Loucy (cell line): ENCODE measurements around the gene GSAP.

Experiments used
- H2AFZ ChIP-seq: fragments of 200-600 bp; sonication (generic); 2 replicates; pipeline ENCODE4 v1.6.0; 2016; ENCODE audit warnings: antibody characterized with exemption, mild to moderate bottlenecking, low read length, moderate library complexity
- H3F3A ChIP-seq: fragments of 200-600 bp; 2 replicates; pipeline ENCODE4 v1.6.0; 2016; ENCODE audit warnings: antibody characterized with exemption, low read depth, mild to moderate bottlenecking
- H3K27me3 ChIP-seq: fragments of 200-600 bp; sonication (generic); 2 replicates; pipeline ENCODE4 v1.6.1; 2014; ENCODE audit warnings: low read length, mild to moderate bottlenecking; ENCODE audit not compliant: insufficient read depth, poor library complexity, severe bottlenecking
- H3K36me3 ChIP-seq: fragments of 200-600 bp; sonication (generic); 2 replicates; pipeline ENCODE4 v1.6.1; 2016; ENCODE audit warnings: low read length; ENCODE audit not compliant: insufficient read depth
- H3K4me1 ChIP-seq: fragments of 200-600 bp; sonication (generic); 2 replicates; pipeline ENCODE4 v1.5.1; 2014; ENCODE audit warnings: low read length, mild to moderate bottlenecking; ENCODE audit not compliant: insufficient read depth, poor library complexity, severe bottlenecking
- H3K4me2 ChIP-seq: fragments of 200-600 bp; sonication (generic); 2 replicates; pipeline ENCODE4 v1.6.0; 2014; ENCODE audit warnings: antibody characterized with exemption, low read length, low read depth, mild to moderate bottlenecking; ENCODE audit not compliant: poor library complexity, severe bottlenecking
- H3K4me3 ChIP-seq: fragments of 200-600 bp; sonication (generic); 2 replicates; pipeline ENCODE4 v1.5.1; 2014; ENCODE audit warnings: low read length, mild to moderate bottlenecking, mixed read lengths; ENCODE audit not compliant: poor library complexity, severe bottlenecking
- H3K79me2 ChIP-seq: fragments of 200-600 bp; sonication (generic); 2 replicates; pipeline ENCODE4 v1.6.1; 2014; ENCODE audit warnings: low read length; ENCODE audit not compliant: insufficient read depth
- H3K9ac ChIP-seq: fragments of 200-600 bp; sonication (generic); 2 replicates; pipeline ENCODE4 v1.6.0; 2014; ENCODE audit warnings: mild to moderate bottlenecking, low read depth, low read length, moderate library complexity; ENCODE audit not compliant: poor library complexity, severe bottlenecking
- H3K9me2 ChIP-seq: fragments of 200-600 bp; sonication (generic); replicated peaks from 2 replicates; pipeline ENCODE4 v1.6.1; 2016; ENCODE audit warnings: low read depth, low read length, mixed read lengths
- H3K9me3 ChIP-seq: fragments of 200-600 bp; sonication (generic); 2 replicates; pipeline ENCODE4 v1.6.1; 2014; ENCODE audit warnings: mild to moderate bottlenecking, antibody characterized with exemption, low read length, low read depth; ENCODE audit not compliant: insufficient read depth
- H4K20me1 ChIP-seq: fragments of 200-600 bp; sonication (generic); 2 replicates; pipeline ENCODE4 v1.6.0; 2014; ENCODE audit warnings: antibody characterized with exemption, low read length, mild to moderate bottlenecking; ENCODE audit not compliant: insufficient read depth, poor library complexity, severe bottlenecking
- EZH2phosphoT487 ChIP-seq: fragments of 200-600 bp; IDR thresholded peaks from 2 replicates; pipeline ENCODE4 v1.6.1; 2018; ENCODE audit warnings: antibody characterized with exemption, mild to moderate bottlenecking, moderate library complexity, borderline replicate concordance
- TF ChIP-seq, protein P1 (sequence below): fragments of 200-600 bp; sonication (generic); conservative IDR thresholded peaks from 2 replicates; pipeline ENCODE4 v1.5.1; 2014; ENCODE audit warnings: mild to moderate bottlenecking, antibody characterized with exemption, low read length

The GSAP gene

DNA sequence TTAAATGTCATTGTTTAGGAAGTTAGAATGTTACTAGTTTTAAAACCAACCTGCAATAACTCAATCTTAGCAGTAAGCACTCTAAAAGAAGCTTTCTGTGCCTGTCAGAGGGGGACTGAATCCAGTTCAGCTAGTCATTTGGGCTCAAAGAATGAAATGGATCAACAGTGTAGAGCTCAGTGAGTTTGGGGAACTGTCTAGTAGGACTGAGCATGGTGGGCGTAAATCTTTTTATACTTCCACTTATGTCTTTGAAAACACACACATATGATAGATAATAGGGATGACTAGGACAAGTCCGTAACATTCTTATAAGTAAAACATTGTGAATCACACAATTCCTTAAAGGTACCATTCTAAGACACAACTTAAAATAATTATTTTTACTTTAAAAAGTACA is 11.5 kb downstream of the GSAP start:
- Histone ChIP-seq H2AFZ (0 out of 2 replicates have a peak overlapping the region, but pooled peaks have one; percentile 25), H3K4me2 (no peak overlapping the region), H3K9ac (no peak overlapping the region), H3K9me2 (no peaks in the 10 kb centered on the region), H3K4me3 (no peak overlapping the region), H3K4me1 (peaks cover 8% of the 10 kb centered on the region), H3K27me3 (no peaks in the 10 kb centered on the region), H3K79me2 (no peaks in the 10 kb centered on the region), H3F3A (no peaks in the 10 kb centered on the region), H3K9me3 (no peaks in the 10 kb centered on the region), H3K36me3 (no peaks in the 10 kb centered on the region), H4K20me1 (no peaks in the 10 kb centered on the region)
- TF ChIP-seq, protein P1, sequence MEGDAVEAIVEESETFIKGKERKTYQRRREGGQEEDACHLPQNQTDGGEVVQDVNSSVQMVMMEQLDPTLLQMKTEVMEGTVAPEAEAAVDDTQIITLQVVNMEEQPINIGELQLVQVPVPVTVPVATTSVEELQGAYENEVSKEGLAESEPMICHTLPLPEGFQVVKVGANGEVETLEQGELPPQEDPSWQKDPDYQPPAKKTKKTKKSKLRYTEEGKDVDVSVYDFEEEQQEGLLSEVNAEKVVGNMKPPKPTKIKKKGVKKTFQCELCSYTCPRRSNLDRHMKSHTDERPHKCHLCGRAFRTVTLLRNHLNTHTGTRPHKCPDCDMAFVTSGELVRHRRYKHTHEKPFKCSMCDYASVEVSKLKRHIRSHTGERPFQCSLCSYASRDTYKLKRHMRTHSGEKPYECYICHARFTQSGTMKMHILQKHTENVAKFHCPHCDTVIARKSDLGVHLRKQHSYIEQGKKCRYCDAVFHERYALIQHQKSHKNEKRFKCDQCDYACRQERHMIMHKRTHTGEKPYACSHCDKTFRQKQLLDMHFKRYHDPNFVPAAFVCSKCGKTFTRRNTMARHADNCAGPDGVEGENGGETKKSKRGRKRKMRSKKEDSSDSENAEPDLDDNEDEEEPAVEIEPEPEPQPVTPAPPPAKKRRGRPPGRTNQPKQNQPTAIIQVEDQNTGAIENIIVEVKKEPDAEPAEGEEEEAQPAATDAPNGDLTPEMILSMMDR = no peak
- no peak for TF ChIP-seq EZH2phosphoT487

DNA sequence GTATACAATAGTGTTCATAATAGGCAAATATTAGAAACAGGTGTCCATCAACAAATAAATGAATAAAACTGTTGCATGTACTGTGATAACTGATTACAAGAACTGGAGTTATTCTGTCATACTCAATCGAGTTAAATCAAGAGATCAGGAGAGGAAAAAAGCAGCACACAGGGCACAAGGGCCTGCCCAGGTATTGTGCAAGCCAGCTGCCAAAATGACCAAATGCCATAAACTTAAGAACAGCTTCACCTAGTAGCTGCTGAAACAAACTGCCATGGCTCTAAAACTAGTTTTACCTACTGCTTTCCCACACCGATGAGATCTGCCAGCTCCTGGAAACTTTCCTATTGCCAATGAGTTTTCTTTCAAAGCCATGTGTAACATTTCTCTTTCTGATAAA is 12.2 kb downstream of the GSAP start:
- H3K79me2 ChIP-seq = no peaks in the 10 kb centered on the region
- TF ChIP-seq, protein P1 = no peak
- TF ChIP-seq EZH2phosphoT487 = no peak
- H3K27me3 ChIP-seq = no peaks in the 10 kb centered on the region
- H3K4me3 ChIP-seq = no peak overlapping the region
- no peaks in the 10 kb centered on the region for H3K36me3 ChIP-seq
- H3K9me2 ChIP-seq = no peaks in the 10 kb centered on the region
- H3K9ac ChIP-seq = no peak overlapping the region
- H3K4me2 ChIP-seq = no peak overlapping the region
- H4K20me1 ChIP-seq = no peaks in the 10 kb centered on the region
- no peaks in the 10 kb centered on the region for H3F3A ChIP-seq
- peaks cover 8% of the 10 kb centered on the region for H3K4me1 ChIP-seq
- no peak overlapping the region for H2AFZ ChIP-seq
- no peaks in the 10 kb centered on the region for H3K9me3 ChIP-seq

GRCh38 chr7:77402818-77403217 is 13.3 kb downstream of the GSAP start:
- Histone ChIP-seq H3K36me3 (no peaks in the 10 kb centered on the region), H3K4me2 (no peak overlapping the region), H3K9me2 (no peaks in the 10 kb centered on the region), H3K27me3 (no peaks in the 10 kb centered on the region), H3K4me1 (peaks cover 4% of the 10 kb centered on the region), H3K4me3 (no peak overlapping the region), H4K20me1 (no peaks in the 10 kb centered on the region), H3K9ac (no peak overlapping the region), H3F3A (no peaks in the 10 kb centered on the region), H3K9me3 (no peaks in the 10 kb centered on the region), H3K79me2 (no peaks in the 10 kb centered on the region), H2AFZ (no peak overlapping the region)
- TF ChIP-seq EZH2phosphoT487 = no peak
- TF ChIP-seq, protein P1 = no peak
